ENCODE results near the gene ANKRD11.
"Not testable (repeated sequence)": the region's sequence is repeated elsewhere in the genome, so short reads cannot be mapped to it uniquely, and the experiment has no call there.

Gene ANKRD11

GRCh38 chr16:89300311-89300975 lies 189.9 kb downstream of the ANKRD11 start:
- no peak for DNase-seq (ENCODE audit: low read depth, low spot score)

GRCh38 chr16:89299357-89300111 lies 190.8 kb downstream of the ANKRD11 start:
- DNase-seq (ENCODE audit: low read depth, low spot score): not testable (repeated sequence)

- no peak for DNase-seq (ENCODE audit: low read depth, low spot score)
These were observed 191.6 kb downstream of the ANKRD11 start for GRCh38 chr16:89298623-89299225.

GRCh38 chr16:89297910-89298545 lies 192.3 kb downstream of the ANKRD11 start:
- no peak for DNase-seq (ENCODE audit: low read depth, low spot score)

- no peak for DNase-seq (ENCODE audit: low read depth, low spot score)
These were observed 193.0 kb downstream of the ANKRD11 start for GRCh38 chr16:89297156-89297874.

- DNase-seq (ENCODE audit: low read depth, low spot score): no peak
These were observed 194.4 kb downstream of the ANKRD11 start for GRCh38 chr16:89295915-89296314.

- no peak for DNase-seq (ENCODE audit: low read depth, low spot score)
These were observed 195.1 kb downstream of the ANKRD11 start for GRCh38 chr16:89295071-89295900.

GRCh38 chr16:89294486-89294885 lies 195.9 kb downstream of the ANKRD11 start:
- DNase-seq (ENCODE audit: low read depth, low spot score): no peak

- no peak for DNase-seq (ENCODE audit: low read depth, low spot score)
These were observed 196.9 kb downstream of the ANKRD11 start for GRCh38 chr16:89293276-89294143.

- no peak for DNase-seq (ENCODE audit: low read depth, low spot score)
These were observed 197.8 kb downstream of the ANKRD11 start for GRCh38 chr16:89292443-89293078.

GRCh38 chr16:89291776-89292175 lies 198.6 kb downstream of the ANKRD11 start:
- DNase-seq (ENCODE audit: low read depth, low spot score): no peak

GRCh38 chr16:89291363-89291762 lies 199.0 kb downstream of the ANKRD11 start:
- DNase-seq (ENCODE audit: low read depth, low spot score): no peak

GRCh38 chr16:89290887-89291286 lies 199.5 kb downstream of the ANKRD11 start:
- DNase-seq (ENCODE audit: low read depth, low spot score): peak; percentile 93

GRCh38 chr16:89290472-89290871 lies 199.9 kb downstream of the ANKRD11 start:
- DNase-seq (ENCODE audit: low read depth, low spot score): no peak

- DNase-seq (ENCODE audit: low read depth, low spot score): peak; percentile 89
These were observed 200.6 kb downstream of the ANKRD11 start for GRCh38 chr16:89289428-89290395.

- no peak for DNase-seq (ENCODE audit: low read depth, low spot score)
These were observed 201.4 kb downstream of the ANKRD11 start for GRCh38 chr16:89288966-89289365.

- no peak for DNase-seq (ENCODE audit: low read depth, low spot score)
These were observed 201.8 kb downstream of the ANKRD11 start for GRCh38 chr16:89288577-89288844.

Measured in ELF-1 (cell line).